CD14-positive monocyte (primary cell): ENCODE measurements around the gene UAP1L1. TPM values are rescaled to one million over a fixed set of nuclear protein-coding genes. Genes with fewer than 3 reads are reported as not detected.
A peak's percentile ranks its signal among the peaks of the same experiment; 100 is the strongest.

Source experiments
- DNase-seq, 3 donors: peaks; one replicate each; pipeline ENCODE4 v3.0.0-alpha.2; 2011 to 2022
- H2AFZ ChIP-seq: 2 replicates; pipeline ENCODE4 v1.6.0; 2012; ENCODE audit warnings: mild to moderate bottlenecking, low read depth, low read length, inconsistent platforms; ENCODE audit not compliant: insufficient read depth, poor library complexity, severe bottlenecking
- H3K27ac ChIP-seq, 2 donors: 1 replicate in 1 of 2; 2 replicates in 1 of 2; pipeline ENCODE4 v1.5.1; 2012 to 2013; ENCODE audit warnings: low read length in 2 of 2, control low read depth in 1 of 2, inconsistent platforms in 1 of 2, low read depth in 1 of 2, mild to moderate bottlenecking in 1 of 2
- H3K27me3 ChIP-seq, 2 donors: one replicate each; pipeline versions ENCODE4 v1.6.0 to v1.6.1; 2011 to 2013; ENCODE audit warnings: low read length in 2 of 2; ENCODE audit not compliant: control insufficient read depth in 2 of 2, insufficient read depth in 2 of 2
- H3K36me3 ChIP-seq, 2 donors: replicated peaks in 1 of 2; 1 replicate in 1 of 2; 2 replicates in 1 of 2; pipeline versions ENCODE4 v1.5.1 to v1.6.1; 2012 to 2013; ENCODE audit warnings: low read length in 2 of 2, control low read depth in 1 of 2, inconsistent platforms in 1 of 2, mild to moderate bottlenecking in 1 of 2; ENCODE audit not compliant: insufficient read depth in 2 of 2, control insufficient read depth in 1 of 2
- H3K4me1 ChIP-seq, 2 donors: 1 replicate in 1 of 2; 2 replicates in 1 of 2; pipeline versions ENCODE4 v1.5.1 to v1.6.1; 2012 to 2013; ENCODE audit warnings: low read length in 2 of 2, control low read depth in 1 of 2, inconsistent platforms in 1 of 2, mild to moderate bottlenecking in 1 of 2, moderate library complexity in 1 of 2; ENCODE audit not compliant: insufficient read depth in 2 of 2, control insufficient read depth in 1 of 2
- H3K4me2 ChIP-seq: replicated peaks from 2 replicates; pipeline ENCODE3; 2012; ENCODE audit warnings: low read length, moderate library complexity, mild to moderate bottlenecking; ENCODE audit not compliant: poor library complexity, severe bottlenecking; ENCODE audit errors: extremely low read depth
- H3K4me3 ChIP-seq, 3 experiments: fragments of 200-600 bp in 1 of 3; sonication (generic) in 1 of 3; replicated peaks in 1 of 3; 1 replicate in 2 of 3; 2 replicates in 1 of 3; pipeline ENCODE4 v1.5.1; 2011 to 2013; ENCODE audit warnings: low read length in 3 of 3, mild to moderate bottlenecking in 3 of 3, control low read depth in 2 of 3, low read depth in 2 of 3, inconsistent platforms in 1 of 3, moderate library complexity in 1 of 3
- H3K79me2 ChIP-seq: 2 replicates; pipeline ENCODE4 v1.6.0; 2012; ENCODE audit warnings: mild to moderate bottlenecking, control low read depth, inconsistent platforms, low read length, moderate library complexity; ENCODE audit not compliant: insufficient read depth
- H3K9ac ChIP-seq: 2 replicates; pipeline ENCODE4 v1.6.0; 2017; ENCODE audit warnings: low read length, mild to moderate bottlenecking; ENCODE audit not compliant: insufficient read depth, poor library complexity, severe bottlenecking
- H3K9me3 ChIP-seq, 2 donors: replicated peaks in 1 of 2; 1 replicate in 1 of 2; 2 replicates in 1 of 2; pipeline versions ENCODE4 v1.5.1 to v1.6.1; 2012 to 2013; ENCODE audit warnings: low read length in 2 of 2, control low read depth in 1 of 2; ENCODE audit not compliant: control insufficient read depth in 1 of 2, insufficient read depth in 1 of 2
- H4K20me1 ChIP-seq: 2 replicates; pipeline ENCODE4 v1.6.0; 2012; ENCODE audit warnings: mild to moderate bottlenecking, low read length, control low read depth, moderate library complexity; ENCODE audit not compliant: insufficient read depth
- H3K27ac Mint-ChIP-seq, 7 donors: one replicate each; pipeline ENCODE4 v1.8.0; 2020; ENCODE audit warnings: mild to moderate bottlenecking in 7 of 7, mixed read lengths in 7 of 7, moderate library complexity in 6 of 7, inconsistent platforms in 2 of 7
- H3K27me3 Mint-ChIP-seq, 3 donors: one replicate each; pipeline ENCODE4 v1.8.0; 2021 to 2022; ENCODE audit warnings: low read depth in 3 of 3, mild to moderate bottlenecking in 3 of 3, mixed read lengths in 3 of 3, moderate library complexity in 3 of 3, inconsistent platforms in 1 of 3
- H3K36me3 Mint-ChIP-seq, 2 donors: one replicate each; pipeline ENCODE4 v1.8.0; 2020; ENCODE audit warnings: mixed read lengths in 2 of 2, inconsistent platforms in 1 of 2, mild to moderate bottlenecking in 1 of 2
- H3K4me1 Mint-ChIP-seq: one replicate; pipeline ENCODE4 v1.8.0; 2020; ENCODE audit warnings: mild to moderate bottlenecking, mixed read lengths
- H3K4me3 Mint-ChIP-seq, 2 donors: one replicate each; pipeline ENCODE4 v1.8.0; 2020; ENCODE audit warnings: mild to moderate bottlenecking in 2 of 2, mixed read lengths in 2 of 2, moderate library complexity in 1 of 2
- H3K9me3 Mint-ChIP-seq, 7 donors: one replicate each; pipeline ENCODE4 v1.8.0; 2020 to 2022; ENCODE audit warnings: mixed read lengths in 7 of 7, mild to moderate bottlenecking in 6 of 7, moderate library complexity in 6 of 7, inconsistent platforms in 2 of 7
- WGBS: methylation state at CpG from one replicate; pipeline ENCODE4 v1.1.5; 2013; ENCODE audit warnings: missing lambda C conversion rate; ENCODE audit not compliant: insufficient coverage; 5-methylcytosine and 5-hydroxymethylcytosine counted together
- intact Hi-C, 2 donors: fragments of 100-400 bp; cut with micrococcal nuclease; formaldehyde crosslinking; loops; one replicate each; pipeline versions ENCODE4 v1.15.0 to v1.15.1; 2023
- polyA plus RNA-seq, 3 donors: library from polyadenylated mRNA; depleted of rRNA in 1 of 3; unstranded in 2 of 3; stranded (reverse) in 1 of 3; fragments of 300-500 nt in 2 of 3; fragments of >200 nt in 1 of 3; fragmentation: Illumina TruSeq in 2 of 3; gene quantifications; 1 replicate in 2 of 3; 2 replicates in 1 of 3; pipeline ENCODE4 v1.2.3, GENCODE V29; 2012 to 2021
- TF ChIP-seq, protein P1 (sequence below): fragments of 200-600 bp; IDR thresholded peaks from one replicate; pipeline ENCODE4 v1.8.0; 2022; ENCODE audit warnings: antibody characterized with exemption, mild to moderate bottlenecking

Gene UAP1L1
- polyA plus RNA-seq, 3 donors = 5.7 to 16.7 (median 14.8) TPM

DNA sequence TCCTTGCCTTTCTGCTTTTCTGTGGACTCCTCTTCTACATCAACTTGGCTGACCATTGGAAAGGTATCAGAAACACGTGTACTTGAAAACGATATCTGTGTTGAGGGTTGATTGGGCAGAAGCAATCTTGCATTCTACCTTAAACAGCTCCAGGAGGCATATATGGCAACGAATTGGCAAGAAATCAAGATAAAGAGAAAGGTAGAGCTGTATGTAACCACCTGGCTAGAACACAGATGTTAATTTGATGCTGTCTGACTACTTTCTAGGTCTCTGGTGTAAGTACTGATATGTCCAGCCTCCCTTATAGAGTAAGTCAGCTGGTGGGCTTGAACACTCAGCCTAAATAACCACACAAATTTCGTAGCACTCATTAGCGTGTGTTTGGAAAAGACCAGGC is 10.8 kb downstream of the UAP1L1 start:
- peak overlapping the region in 1 of 3 experiments; percentile 77 for H3K4me3 ChIP-seq
- DNase-seq = no peak
- H3K9ac ChIP-seq = no peak overlapping the region
- TF ChIP-seq, protein P1, sequence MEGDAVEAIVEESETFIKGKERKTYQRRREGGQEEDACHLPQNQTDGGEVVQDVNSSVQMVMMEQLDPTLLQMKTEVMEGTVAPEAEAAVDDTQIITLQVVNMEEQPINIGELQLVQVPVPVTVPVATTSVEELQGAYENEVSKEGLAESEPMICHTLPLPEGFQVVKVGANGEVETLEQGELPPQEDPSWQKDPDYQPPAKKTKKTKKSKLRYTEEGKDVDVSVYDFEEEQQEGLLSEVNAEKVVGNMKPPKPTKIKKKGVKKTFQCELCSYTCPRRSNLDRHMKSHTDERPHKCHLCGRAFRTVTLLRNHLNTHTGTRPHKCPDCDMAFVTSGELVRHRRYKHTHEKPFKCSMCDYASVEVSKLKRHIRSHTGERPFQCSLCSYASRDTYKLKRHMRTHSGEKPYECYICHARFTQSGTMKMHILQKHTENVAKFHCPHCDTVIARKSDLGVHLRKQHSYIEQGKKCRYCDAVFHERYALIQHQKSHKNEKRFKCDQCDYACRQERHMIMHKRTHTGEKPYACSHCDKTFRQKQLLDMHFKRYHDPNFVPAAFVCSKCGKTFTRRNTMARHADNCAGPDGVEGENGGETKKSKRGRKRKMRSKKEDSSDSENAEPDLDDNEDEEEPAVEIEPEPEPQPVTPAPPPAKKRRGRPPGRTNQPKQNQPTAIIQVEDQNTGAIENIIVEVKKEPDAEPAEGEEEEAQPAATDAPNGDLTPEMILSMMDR = no peak
- no CpG with 5 or more reads among the region's 5 CpGs for WGBS
- no peaks in the 10 kb centered on the region for H4K20me1 ChIP-seq
- H3K36me3 ChIP-seq = peaks cover 12 to 35% of the 10 kb centered on the region in 2 donors
- intact Hi-C loops = no loop called here
- no peak overlapping the region for H3K27ac ChIP-seq
- H3K9me3 ChIP-seq = no peaks in the 10 kb centered on the region
- Mint-ChIP-seq H3K4me3 (no peak overlapping the region), H3K27ac (peak overlapping the region; percentile 44 to 97 (median 95)), H3K36me3 (peaks cover 33 to 51% of the 10 kb centered on the region in 2 donors), H3K9me3 (peaks cover 0 to 9% (median 0%) of the 10 kb centered on the region in 7 donors), H3K27me3 (peaks cover 1 to 3% (median 1%) of the 10 kb centered on the region in 3 donors), H3K4me1 (peaks cover 30% of the 10 kb centered on the region)
- peaks cover 23 to 28% of the 10 kb centered on the region in 2 donors for H3K4me1 ChIP-seq
- H3K4me2 ChIP-seq = peak overlapping the region; percentile 92
- no peaks in the 10 kb centered on the region for H3K27me3 ChIP-seq
- peaks cover 4% of the 10 kb centered on the region for H3K79me2 ChIP-seq
- H2AFZ ChIP-seq = peak overlapping the region; percentile 87

DNA sequence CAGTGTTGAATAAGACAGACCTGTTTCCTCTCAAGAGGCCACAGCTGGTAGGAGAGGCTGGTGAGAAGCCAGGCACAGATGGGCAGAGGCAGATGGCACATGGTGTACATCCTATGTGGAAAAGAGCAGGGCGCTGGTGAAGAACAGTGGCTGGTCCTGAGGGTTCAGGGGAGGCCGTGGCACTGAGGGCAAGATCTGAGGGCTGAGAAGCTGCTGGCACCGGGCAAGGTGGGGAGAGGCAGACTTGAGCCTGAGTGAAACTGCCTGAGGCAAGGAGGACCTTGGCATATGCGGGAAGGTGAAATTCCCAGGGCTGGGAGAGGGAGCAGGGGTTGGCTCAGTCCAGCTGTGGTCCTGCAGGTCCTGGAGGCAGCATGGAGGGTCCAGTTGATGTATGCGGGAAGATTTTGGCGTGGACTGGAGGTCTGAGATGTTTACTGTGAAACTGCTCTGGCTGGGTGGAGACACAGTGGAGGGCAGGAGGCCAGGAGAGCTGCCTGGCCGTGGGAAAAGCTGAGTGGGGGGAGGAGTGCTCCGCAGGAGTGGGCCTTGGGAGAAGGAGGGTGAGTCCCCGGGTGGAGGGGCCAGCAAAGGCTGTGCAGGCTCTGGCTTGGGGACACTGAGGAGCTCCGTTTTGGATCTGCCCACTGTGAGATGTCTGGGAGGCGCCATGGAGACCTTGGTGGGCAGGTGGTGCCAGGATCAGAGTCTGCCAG is 12.1 kb downstream of the UAP1L1 start:
- WGBS = 96% methylated on average over 9 of the region's 11 CpGs
- TF ChIP-seq, protein P1 = no peak
- no peak overlapping the region for H3K4me2 ChIP-seq
- H3K4me3 ChIP-seq = no peak overlapping the region
- peaks cover 5 to 35% of the 10 kb centered on the region in 2 donors for H3K36me3 ChIP-seq
- H3K27ac ChIP-seq = no peak overlapping the region
- peaks cover 1 to 3% (median 3%) of the 10 kb centered on the region in 3 donors for H3K27me3 Mint-ChIP-seq
- DNase-seq = no peak
- H3K79me2 ChIP-seq = peaks cover 4% of the 10 kb centered on the region
- H3K4me3 Mint-ChIP-seq = no peak overlapping the region
- H3K9me3 Mint-ChIP-seq = peaks cover 0 to 9% (median 0%) of the 10 kb centered on the region in 7 donors
- no peak overlapping the region for H2AFZ ChIP-seq
- H4K20me1 ChIP-seq = no peaks in the 10 kb centered on the region
- peak overlapping the region in 1 of 7 donors; percentile 25 for H3K27ac Mint-ChIP-seq
- H3K9me3 ChIP-seq = no peaks in the 10 kb centered on the region
- intact Hi-C loops = no loop called here
- H3K27me3 ChIP-seq = no peaks in the 10 kb centered on the region
- peaks cover 27% of the 10 kb centered on the region for H3K4me1 Mint-ChIP-seq
- peaks cover 23 to 28% of the 10 kb centered on the region in 2 donors for H3K4me1 ChIP-seq
- no peak overlapping the region for H3K9ac ChIP-seq
- peaks cover 32 to 55% of the 10 kb centered on the region in 2 donors for H3K36me3 Mint-ChIP-seq
